Endometrial microvascular endothelial cells (primary cell): ENCODE results near the gene NCKAP5. TPM values are rescaled to one million over a fixed set of nuclear protein-coding genes. Genes with fewer than 3 reads are reported as not detected.

Source experiments
- in situ Hi-C: cut with HindIII; loops from 2 replicates; pipeline ENCODE4 v1.10.0; 2017; ENCODE audit warnings: low sequenced_read_pairs, low pct_unique_long_range_greater_than_20kb; ENCODE audit errors: inconsistent ontology term
- total RNA-seq: library from RNA; depleted of rRNA; stranded (reverse); fragments of >200 nt; gene quantifications from one replicate; pipeline ENCODE4 v1.2.3, GENCODE V29; 2015; ENCODE audit errors: inconsistent ontology term

NCKAP5 gene
- total RNA-seq, 1 donor from 2014 or later: 0.84 TPM

GRCh38 chr2:133270550-133270949, 297.7 kb downstream of the NCKAP5 start:
- in situ Hi-C loops: no loop called here

GRCh38 chr2:133266926-133267590, 301.2 kb downstream of the NCKAP5 start:
- in situ Hi-C loops: no loop called here

- in situ Hi-C loops: no loop called here
Observed at GRCh38 chr2:133266041-133266925, 302.0 kb downstream of the NCKAP5 start.

GRCh38 chr2:133265432-133265949, 302.8 kb downstream of the NCKAP5 start:
- in situ Hi-C loops: no loop called here

GRCh38 chr2:133264989-133265401, 303.3 kb downstream of the NCKAP5 start:
- in situ Hi-C loops: no loop called here

- in situ Hi-C loops: no loop called here
Observed at GRCh38 chr2:133262893-133263292, 305.4 kb downstream of the NCKAP5 start.

- in situ Hi-C loops: no loop called here
Observed at GRCh38 chr2:133255360-133255759, 312.9 kb downstream of the NCKAP5 start.

- in situ Hi-C loops: no loop called here
Observed at GRCh38 chr2:133253793-133254192, 314.5 kb downstream of the NCKAP5 start.

GRCh38 chr2:133252780-133253355, 315.4 kb downstream of the NCKAP5 start:
- in situ Hi-C loops: no loop called here

GRCh38 chr2:133249362-133249761, 318.9 kb downstream of the NCKAP5 start:
- in situ Hi-C loops: no loop called here

- in situ Hi-C loops: no loop called here
Observed at GRCh38 chr2:133248264-133248663, 320.0 kb downstream of the NCKAP5 start.

GRCh38 chr2:133247631-133248030, 320.6 kb downstream of the NCKAP5 start:
- in situ Hi-C loops: no loop called here

GRCh38 chr2:133241224-133241571, 327.1 kb downstream of the NCKAP5 start:
- in situ Hi-C loops: no loop called here

- in situ Hi-C loops: no loop called here
Observed at GRCh38 chr2:133240491-133241223, 327.6 kb downstream of the NCKAP5 start.

- in situ Hi-C loops: no loop called here
Observed at GRCh38 chr2:133235968-133236367, 332.3 kb downstream of the NCKAP5 start.

GRCh38 chr2:133232556-133232955, 335.7 kb downstream of the NCKAP5 start:
- in situ Hi-C loops: no loop called here

GRCh38 chr2:133231264-133231663, 337.0 kb downstream of the NCKAP5 start:
- in situ Hi-C loops: no loop called here

GRCh38 chr2:133229974-133230373, 338.3 kb downstream of the NCKAP5 start:
- in situ Hi-C loops: no loop called here

GRCh38 chr2:133223226-133223625, 345.0 kb downstream of the NCKAP5 start:
- in situ Hi-C loops: no loop called here
